HFF-Myc (cell line): Measurements from ENCODE around the gene ZNF417.
"Not testable (repeated sequence)": the region's sequence is repeated elsewhere in the genome, so short reads cannot be mapped to it uniquely, and the experiment has no call there.

Experiments used
- DNase-seq: peaks from one replicate; pipeline ENCODE4 v3.0.0-alpha.2; 2011; ENCODE audit warnings: low read depth; ENCODE audit errors: extremely low read depth
- H3K4me3 ChIP-seq: replicated peaks from 2 replicates; pipeline ENCODE4 v1.5.1; 2011; ENCODE audit warnings: low read depth, mild to moderate bottlenecking, control low read depth, low read length
- CTCF ChIP-seq: IDR thresholded peaks from 2 replicates; pipeline ENCODE4 v1.5.1; 2012; ENCODE audit warnings: mild to moderate bottlenecking, low read depth, low read length, control low read depth; ENCODE audit errors: missing control alignments

ZNF417 gene

GRCh38 chr19:57914531-57914930 is 1.9 kb downstream of the ZNF417 start:
- H3K4me3 ChIP-seq = no peak overlapping the region
- TF ChIP-seq CTCF = no peak

GRCh38 chr19:57907394-57907793 is 9.0 kb downstream of the ZNF417 start:
- DNase-seq = no peak
- no peak overlapping the region for H3K4me3 ChIP-seq
- TF ChIP-seq CTCF = no peak

More at GRCh38 chr19:57914531-57914930, 1.9 kb downstream of the ZNF417 start:
- no peak for DNase-seq

- no peak for DNase-seq
- H3K4me3 ChIP-seq = no peak overlapping the region
- TF ChIP-seq CTCF = no peak
Observed at GRCh38 chr19:57905258-57905657, 11.1 kb downstream of the ZNF417 start.

- DNase-seq = no peak
- TF ChIP-seq CTCF = no peak
- no peak overlapping the region for H3K4me3 ChIP-seq
Observed at GRCh38 chr19:57903618-57904184, 12.7 kb downstream of the ZNF417 start.

GRCh38 chr19:57900311-57900710 is 16.1 kb downstream of the ZNF417 start:
- no peak for TF ChIP-seq CTCF

GRCh38 chr19:57890706-57891105 is 25.7 kb downstream of the ZNF417 start:
- not testable (repeated sequence) for DNase-seq, H3K4me3 ChIP-seq

More at GRCh38 chr19:57900311-57900710, 16.1 kb downstream of the ZNF417 start:
- no peak for DNase-seq
- H3K4me3 ChIP-seq = no peak overlapping the region

GRCh38 chr19:57888560-57889231 is 27.7 kb downstream of the ZNF417 start, which contains the start of gene ZNF814:
TSS of gene ZNF814 (minus strand) at chr19:57889037. CDS start at chr19:57888802, 235 bp downstream.
- DNase-seq = peak; percentile 85
- H3K4me3 ChIP-seq = peak within 1 kb of the TSS; percentile 77
- TF ChIP-seq CTCF = peak; percentile 35
